HG03520 (cell line): ENCODE data around the gene SLC7A1.

Source experiments
- ATAC-seq: cut with Tn5 transposase; IDR thresholded peaks from one replicate; pipeline ENCODE4 v1.9.1; 2021; ENCODE audit warnings: mild to moderate bottlenecking, moderate library complexity; ENCODE audit not compliant: unreplicated experiment

The SLC7A1 gene

DNA sequence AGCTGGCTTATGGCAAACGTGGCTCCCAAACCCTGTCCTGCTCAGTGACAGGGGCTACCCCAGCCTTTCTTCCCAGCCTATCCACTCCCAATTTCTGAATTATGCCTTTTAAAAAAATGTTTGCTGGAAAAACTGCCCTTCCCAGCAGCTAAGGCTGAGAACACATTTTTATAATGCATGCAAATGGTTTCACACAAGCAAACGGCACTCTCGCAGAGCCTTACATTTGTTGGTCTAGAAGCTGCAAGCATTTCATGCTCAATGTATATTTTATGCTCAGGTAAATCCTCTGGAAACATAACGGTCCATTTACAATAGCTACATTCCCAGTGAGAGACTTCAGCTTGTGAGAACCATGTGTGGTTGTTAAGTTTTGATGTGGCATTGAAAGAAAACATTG, 61.4 kb downstream of the SLC7A1 start:
- ATAC-seq: no peak

DNA sequence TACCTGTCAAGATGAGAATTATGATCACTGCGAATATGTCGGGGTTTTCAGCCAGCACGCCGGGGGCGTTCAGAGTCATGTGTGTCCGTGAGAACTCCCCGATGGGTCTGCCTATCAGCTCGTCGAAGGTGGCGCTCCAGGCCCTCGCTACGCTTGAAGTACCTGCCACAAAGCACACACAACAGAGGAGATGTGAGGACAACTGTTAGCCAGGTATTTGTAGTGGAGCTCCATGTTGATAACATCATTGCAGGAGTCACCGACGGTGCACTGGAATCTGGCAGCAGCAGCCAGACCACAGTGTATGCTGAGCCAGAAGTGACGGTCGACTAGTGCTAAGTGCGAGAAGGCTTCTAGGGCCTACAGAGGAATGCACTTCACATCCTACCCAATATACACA, 62.7 kb downstream of the SLC7A1 start:
- ATAC-seq: no peak

DNA sequence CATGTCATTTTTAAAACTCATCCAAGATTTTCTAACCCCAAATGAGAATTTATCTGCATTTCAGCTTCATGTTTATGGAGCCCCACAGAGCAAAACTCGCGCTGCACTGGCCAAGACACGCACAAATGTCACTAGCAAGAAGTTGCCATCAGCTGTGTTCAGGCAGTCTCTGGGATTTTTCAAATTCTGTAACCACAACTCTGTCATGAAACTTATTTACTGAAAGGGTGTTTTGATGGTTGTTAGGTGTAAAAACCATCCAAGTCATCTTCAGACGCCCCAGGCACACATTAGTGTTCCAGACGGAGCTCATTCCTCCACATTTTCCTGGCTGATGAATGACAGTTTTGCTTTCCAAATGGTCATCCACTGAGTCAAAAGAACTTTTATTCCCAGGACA, 63.4 kb downstream of the SLC7A1 start:
- no peak for ATAC-seq

DNA sequence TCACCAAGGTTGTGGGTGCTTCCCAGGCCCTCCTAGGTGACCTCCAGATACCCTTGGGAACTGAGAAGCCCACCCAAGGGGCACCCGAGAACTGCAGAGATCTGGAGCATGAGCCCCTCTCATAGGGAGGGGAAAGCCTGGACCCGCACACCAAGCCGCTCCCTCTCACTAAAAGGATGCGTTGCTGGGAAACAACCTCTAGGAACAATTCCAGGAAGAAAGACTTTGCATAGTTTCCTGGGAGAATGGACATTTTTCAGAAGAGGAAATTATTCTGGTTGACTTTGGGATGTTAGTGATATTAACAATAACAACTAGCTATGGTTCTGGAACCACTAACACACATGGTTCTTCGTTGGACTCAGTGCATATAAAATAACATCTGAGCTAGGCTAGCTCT, 64.6 kb downstream of the SLC7A1 start:
- ATAC-seq: no peak

GRCh38 chr13:29529754-29530153, 65.7 kb downstream of the SLC7A1 start:
- no peak for ATAC-seq

GRCh38 chr13:29527916-29528315, 67.6 kb downstream of the SLC7A1 start:
- ATAC-seq: no peak

DNA sequence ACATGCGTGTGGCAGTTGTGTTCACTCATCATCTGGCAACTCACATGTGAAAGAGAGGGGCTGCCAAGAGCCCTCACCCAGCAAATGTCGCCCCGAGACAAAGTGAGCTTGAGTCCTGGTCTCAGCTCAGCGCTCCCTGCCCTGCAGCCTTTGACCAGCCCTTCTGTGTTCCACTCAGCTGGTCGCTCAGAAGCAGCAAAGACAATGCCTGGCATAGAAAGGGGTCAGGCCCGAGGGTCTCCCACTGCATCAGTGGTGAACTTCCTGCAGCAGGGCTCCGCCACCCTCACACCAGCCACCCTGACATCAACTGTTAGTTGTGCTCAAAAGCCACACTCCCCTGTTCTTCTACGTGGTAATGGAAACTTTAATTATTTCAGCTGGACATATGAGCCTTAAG, 68.0 kb downstream of the SLC7A1 start:
- no peak for ATAC-seq

- no peak for ATAC-seq
Measured at GRCh38 chr13:29526741-29527140, 68.7 kb downstream of the SLC7A1 start.

GRCh38 chr13:29525757-29526156, 69.7 kb downstream of the SLC7A1 start:
- no peak for ATAC-seq

- ATAC-seq: no peak
Measured at GRCh38 chr13:29524641-29525040, 70.8 kb downstream of the SLC7A1 start.

GRCh38 chr13:29524176-29524575, 71.3 kb downstream of the SLC7A1 start:
- ATAC-seq: no peak

DNA sequence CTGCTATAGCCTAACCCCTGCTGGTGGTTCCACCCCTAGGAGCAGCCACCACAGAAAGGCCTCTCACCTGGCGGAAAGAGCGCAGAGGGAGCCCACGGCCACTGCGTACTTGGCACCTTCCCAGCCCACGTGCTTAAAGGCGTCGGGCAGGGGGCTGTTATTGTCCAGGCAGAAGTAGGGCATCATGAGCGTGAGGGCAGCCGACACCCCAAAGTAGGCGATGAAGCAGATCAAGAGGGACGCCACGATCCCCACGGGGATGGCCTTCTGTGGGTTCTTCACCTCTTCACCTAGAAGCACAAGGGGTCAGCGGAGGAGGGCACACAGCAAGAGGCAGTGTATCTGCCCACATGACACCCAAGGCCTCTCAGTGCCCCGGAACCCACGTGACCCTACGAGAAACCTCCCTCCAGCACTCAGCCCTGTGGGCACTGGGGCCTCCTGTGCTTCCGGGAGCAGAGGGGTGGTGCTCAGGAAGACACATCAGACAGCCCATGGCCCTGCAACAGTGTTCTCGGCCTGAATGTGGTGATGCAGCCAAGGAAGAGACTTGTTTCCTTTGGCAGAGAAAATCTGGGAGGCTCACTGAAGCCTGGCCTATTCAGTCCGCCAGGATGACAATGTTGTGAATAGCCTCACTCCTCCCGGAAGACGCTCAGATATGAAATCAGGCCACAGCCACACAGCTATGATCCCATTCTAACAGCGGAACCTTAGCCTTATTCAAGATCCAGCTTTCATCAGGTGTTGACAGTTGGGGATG, 72.1 kb downstream of the SLC7A1 start:
- ATAC-seq: no peak

DNA sequence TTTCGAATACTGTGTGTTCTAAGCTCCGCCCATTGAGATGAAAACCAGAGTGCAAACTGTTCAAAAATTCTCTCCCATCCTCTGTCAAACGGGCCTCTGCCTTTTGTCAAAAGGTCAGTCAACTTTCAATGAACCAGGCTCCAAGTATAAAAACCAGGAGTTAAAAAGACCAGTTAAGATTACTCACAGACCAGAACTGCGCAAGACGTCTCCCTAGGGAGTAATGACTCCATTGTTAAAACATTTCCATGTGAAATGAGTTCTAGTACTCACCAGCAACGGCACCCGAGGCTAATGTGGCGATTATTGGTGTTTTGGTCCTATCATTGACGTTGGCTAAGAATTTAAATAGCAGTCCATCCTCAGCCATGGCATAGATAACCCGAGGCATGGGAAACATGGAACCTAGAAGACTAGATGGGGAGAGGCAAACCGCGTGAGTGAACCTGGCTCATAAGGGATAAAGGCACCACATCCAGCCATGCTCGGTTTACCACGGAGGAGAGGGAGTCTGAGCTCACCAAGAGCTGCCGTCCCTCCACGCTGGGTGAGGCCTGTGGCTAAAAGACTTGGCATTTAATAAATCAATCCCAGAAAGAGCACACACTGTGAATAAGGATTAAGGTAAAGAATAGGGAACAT, 73.3 kb downstream of the SLC7A1 start:
- ATAC-seq: no peak

DNA sequence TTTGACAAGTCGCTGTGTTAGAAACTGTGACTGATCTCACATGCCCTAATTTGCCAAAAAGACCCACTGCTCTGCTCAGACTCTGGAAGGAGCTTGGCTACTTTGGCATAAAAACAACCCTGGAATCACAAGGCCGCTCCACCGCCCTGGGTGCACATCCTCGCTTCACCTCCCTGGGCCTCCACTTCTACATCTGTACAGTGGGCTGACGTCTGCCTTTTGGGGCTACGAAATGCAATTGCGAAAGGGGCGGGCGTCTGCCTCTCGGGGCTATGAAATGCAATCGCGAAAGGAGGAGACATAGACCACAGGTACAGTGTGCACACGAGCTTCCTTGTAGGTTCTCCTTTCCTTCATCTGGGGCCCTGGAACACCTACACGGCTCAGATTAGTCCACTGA, 74.2 kb downstream of the SLC7A1 start:
- no peak for ATAC-seq

DNA sequence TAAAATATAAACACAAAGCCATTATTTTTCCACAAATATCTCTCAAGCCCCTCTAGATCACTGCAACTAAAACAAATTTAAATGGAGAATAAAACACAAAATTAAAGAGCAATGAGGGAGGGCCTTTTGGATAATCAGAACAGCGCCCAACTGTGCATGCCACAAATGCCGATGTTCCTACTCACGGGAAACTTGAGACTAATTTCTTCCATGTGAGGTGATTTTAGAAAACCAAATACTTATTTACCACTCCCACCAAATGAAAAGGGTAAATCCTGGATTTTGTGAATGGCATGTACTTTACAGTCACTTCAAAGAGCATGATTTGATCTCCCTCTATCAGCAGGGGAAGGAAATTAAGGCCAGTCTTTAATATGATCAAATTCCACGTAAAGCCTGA, 74.8 kb downstream of the SLC7A1 start:
- no peak for ATAC-seq

DNA sequence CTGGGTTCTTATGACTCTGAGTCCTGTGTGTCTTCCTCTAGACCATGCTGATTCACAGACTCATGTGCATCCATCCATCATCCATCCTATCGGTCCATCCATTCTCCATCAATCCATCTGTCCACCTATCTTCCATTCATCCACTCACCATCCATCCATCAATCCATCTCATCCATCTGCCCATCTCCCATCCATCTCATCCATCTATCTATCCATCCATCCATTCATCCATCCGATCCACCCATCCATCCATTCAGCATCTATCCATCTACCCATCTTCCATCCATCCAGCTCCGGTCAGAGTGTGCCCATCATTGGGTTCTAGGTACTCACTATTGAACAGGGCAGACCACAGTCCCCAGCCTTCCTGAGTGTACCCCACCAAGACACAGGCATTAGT, 75.6 kb downstream of the SLC7A1 start:
- no peak for ATAC-seq

DNA sequence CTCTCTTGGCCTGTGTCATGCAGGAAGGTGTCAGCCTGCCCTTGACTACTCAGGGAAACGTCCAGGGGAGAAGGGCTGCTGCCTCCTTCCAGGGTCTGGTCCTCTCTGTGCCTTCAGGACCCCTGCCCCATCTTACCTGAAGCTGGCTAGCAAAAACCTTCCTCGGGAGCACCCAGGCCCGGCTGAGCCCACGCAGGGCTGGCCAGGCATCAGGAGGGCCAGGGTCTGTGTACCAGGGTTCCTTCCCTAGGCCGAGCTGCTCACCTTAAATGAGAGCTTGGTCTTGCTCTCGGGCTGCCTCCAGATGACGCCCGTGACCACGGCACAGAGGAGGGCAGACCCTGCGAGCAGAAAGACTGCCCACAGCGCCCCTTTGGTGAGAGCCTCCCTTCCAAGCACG, 78.6 kb downstream of the SLC7A1 start:
- ATAC-seq: no peak

- no peak for ATAC-seq
Measured at GRCh38 chr13:29516012-29516411, 79.5 kb downstream of the SLC7A1 start.

DNA sequence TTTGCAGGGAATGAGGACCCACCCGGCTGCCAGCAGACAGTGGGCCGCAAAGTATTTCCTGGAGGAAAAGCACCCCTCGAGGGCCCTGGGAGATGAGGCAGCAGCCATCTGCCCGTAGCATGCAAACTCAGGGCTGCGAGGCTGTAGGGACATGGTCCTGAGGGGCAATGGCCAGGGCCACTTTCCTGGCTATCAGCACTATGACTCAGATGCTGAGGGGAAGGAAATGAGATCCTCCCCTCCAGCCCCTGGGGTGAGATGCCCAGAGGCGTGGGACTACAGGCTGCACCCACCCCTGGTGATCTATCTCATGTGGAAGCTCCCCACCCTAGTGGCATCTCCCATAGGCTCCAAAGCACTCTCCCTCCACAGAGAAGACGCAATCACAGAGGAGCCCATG, 80.1 kb downstream of the SLC7A1 start:
- no peak for ATAC-seq

DNA sequence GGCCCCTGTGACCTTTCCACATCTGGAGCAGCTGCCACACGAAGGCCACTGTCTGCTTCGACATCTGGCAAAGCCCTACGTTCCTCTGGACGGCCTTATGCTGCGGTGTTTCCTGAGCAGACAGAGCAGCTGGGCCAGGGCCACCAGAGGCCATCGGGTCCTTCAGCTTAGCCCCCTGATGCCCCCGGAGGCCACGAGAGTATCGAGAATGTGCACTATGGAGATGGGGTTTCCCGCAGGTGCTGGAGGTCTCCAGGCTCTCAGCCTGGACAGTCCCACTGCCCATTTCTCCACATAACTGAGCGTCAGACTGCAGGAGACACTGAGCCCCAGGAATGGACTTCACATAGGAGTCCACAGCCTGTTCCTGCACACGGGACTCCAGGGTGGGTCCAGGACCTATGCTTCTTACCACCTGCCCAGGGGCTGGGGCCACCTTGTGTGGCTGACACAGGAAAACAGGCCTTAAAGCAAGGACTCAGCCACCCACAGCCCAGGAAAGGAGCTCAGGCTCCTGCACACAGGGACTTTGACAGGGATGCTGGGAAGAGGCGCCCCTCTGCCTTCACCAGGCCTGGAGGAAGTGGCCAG, 80.7 kb downstream of the SLC7A1 start:
- no peak for ATAC-seq

- no peak for ATAC-seq
Measured at GRCh38 chr13:29513981-29514719, 81.3 kb downstream of the SLC7A1 start.
